ENCODE results near the gene PCYT2.

DNA sequence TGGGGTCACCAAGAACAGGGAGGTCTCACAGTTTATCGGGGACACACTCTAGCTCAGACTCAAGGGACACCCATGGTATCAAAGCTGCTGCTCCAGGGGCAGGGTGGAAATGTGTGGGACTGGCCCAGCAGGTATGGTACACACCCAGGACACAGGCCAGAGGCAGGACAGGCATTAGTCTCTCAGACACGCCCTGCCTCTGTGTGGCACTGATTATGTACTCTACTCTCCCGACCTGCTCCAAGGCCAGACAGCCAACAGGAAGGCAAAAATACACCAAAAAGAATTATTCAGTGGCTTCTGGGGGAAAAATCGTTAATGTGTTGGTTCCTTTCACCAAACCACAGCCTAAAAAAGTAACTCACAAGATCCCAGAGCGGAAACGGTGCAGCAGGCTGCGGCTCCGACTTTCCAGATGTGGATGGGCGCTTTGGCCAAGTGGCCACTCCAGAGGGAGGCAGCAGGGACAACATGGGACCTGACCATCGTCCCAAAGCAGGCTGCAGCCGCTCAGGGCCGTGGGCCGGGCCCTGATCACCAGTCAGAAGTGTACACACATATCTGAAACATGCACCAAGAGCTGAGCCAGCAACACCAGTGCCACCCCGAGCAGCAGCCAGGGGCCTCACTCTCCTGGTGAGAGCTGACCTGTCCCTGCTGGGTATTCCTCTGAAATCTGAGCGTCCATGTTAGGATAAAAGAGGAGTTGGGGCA is 7.8 kb upstream of the PCYT2 start:
- TF ChIP-seq HOXC10 (CRISPR knock-in tag; IDR thresholded peaks at IDR 0.05) (no peak), ZNF416 (tag by site-specific recombination; IDR thresholded peaks at IDR 0.05) (no peak)
- TF ChIP-seq, protein P1, sequence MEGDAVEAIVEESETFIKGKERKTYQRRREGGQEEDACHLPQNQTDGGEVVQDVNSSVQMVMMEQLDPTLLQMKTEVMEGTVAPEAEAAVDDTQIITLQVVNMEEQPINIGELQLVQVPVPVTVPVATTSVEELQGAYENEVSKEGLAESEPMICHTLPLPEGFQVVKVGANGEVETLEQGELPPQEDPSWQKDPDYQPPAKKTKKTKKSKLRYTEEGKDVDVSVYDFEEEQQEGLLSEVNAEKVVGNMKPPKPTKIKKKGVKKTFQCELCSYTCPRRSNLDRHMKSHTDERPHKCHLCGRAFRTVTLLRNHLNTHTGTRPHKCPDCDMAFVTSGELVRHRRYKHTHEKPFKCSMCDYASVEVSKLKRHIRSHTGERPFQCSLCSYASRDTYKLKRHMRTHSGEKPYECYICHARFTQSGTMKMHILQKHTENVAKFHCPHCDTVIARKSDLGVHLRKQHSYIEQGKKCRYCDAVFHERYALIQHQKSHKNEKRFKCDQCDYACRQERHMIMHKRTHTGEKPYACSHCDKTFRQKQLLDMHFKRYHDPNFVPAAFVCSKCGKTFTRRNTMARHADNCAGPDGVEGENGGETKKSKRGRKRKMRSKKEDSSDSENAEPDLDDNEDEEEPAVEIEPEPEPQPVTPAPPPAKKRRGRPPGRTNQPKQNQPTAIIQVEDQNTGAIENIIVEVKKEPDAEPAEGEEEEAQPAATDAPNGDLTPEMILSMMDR (tag by site-specific recombination; IDR thresholded peaks at IDR 0.05), result no peak
- TF ChIP-seq, protein P2, sequence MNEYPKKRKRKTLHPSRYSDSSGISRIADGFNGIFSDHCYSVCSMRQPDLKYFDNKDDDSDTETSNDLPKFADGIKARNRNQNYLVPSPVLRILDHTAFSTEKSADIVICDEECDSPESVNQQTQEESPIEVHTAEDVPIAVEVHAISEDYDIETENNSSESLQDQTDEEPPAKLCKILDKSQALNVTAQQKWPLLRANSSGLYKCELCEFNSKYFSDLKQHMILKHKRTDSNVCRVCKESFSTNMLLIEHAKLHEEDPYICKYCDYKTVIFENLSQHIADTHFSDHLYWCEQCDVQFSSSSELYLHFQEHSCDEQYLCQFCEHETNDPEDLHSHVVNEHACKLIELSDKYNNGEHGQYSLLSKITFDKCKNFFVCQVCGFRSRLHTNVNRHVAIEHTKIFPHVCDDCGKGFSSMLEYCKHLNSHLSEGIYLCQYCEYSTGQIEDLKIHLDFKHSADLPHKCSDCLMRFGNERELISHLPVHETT (tag by site-specific recombination; IDR thresholded peaks at IDR 0.05), result no peak
- TF ChIP-seq, protein P3, sequence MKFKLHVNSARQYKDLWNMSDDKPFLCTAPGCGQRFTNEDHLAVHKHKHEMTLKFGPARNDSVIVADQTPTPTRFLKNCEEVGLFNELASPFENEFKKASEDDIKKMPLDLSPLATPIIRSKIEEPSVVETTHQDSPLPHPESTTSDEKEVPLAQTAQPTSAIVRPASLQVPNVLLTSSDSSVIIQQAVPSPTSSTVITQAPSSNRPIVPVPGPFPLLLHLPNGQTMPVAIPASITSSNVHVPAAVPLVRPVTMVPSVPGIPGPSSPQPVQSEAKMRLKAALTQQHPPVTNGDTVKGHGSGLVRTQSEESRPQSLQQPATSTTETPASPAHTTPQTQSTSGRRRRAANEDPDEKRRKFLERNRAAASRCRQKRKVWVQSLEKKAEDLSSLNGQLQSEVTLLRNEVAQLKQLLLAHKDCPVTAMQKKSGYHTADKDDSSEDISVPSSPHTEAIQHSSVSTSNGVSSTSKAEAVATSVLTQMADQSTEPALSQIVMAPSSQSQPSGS (tag by site-specific recombination; IDR thresholded peaks at IDR 0.05; ENCODE audit: low read depth), result no peak
- TF ChIP-seq, protein P4, sequence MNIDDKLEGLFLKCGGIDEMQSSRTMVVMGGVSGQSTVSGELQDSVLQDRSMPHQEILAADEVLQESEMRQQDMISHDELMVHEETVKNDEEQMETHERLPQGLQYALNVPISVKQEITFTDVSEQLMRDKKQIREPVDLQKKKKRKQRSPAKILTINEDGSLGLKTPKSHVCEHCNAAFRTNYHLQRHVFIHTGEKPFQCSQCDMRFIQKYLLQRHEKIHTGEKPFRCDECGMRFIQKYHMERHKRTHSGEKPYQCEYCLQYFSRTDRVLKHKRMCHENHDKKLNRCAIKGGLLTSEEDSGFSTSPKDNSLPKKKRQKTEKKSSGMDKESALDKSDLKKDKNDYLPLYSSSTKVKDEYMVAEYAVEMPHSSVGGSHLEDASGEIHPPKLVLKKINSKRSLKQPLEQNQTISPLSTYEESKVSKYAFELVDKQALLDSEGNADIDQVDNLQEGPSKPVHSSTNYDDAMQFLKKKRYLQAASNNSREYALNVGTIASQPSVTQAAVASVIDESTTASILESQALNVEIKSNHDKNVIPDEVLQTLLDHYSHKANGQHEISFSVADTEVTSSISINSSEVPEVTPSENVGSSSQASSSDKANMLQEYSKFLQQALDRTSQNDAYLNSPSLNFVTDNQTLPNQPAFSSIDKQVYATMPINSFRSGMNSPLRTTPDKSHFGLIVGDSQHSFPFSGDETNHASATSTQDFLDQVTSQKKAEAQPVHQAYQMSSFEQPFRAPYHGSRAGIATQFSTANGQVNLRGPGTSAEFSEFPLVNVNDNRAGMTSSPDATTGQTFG (tag by site-specific recombination; IDR thresholded peaks at IDR 0.05; ENCODE audit: borderline replicate concordance), result no peak

All from HEK293 (cell line).